ENCODE results near the gene RUFY1. TPM values are rescaled to one million over a fixed set of nuclear protein-coding genes. Genes with fewer than 3 reads are reported as not detected.

RUFY1 gene
- total RNA-seq, 2 experiments from 2014 or later = 22.5 to 24.7 TPM

DNA sequence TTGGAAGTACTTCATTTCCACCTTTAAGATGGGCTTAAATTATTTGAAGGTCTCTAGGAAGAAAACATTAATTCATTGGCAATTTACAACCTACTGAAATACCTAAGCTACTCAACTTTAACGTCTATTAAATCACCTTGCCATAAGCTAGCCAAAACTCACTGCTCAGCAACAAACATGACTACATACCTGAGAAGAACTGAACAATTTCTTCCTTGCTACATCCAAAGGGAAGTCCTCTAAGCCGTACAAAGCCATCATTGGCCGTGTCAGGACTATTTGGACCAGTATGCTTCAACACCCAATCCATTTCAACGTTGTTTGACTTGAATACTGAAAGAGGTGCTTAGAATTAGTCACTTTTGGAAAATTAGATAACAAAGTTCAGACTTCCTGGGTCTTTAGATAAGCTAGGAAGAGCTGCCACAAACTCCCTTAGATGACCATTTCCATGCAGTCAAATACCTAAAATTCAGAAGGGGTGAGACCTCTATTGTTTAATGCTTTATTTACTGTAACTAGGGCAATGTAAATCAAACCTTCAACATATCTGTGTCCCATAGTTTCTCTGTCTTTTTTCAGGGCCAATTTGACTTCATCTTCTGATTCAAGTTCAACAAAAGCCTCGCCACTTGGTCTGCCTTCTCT lies 70.5 kb downstream of the RUFY1 start:
- CTCF ChIA-PET = interaction anchor here (2.0 kb wide), 1 partner anchor 8 kb away, joined by 10 read pairs; no protein-coding TSS in a partner anchor
- POLR2A ChIA-PET = interaction anchor here (0.9 to 6.5 kb wide), 7 partner anchors 12 to 1620 kb away, joined by 3 to 55 read pairs (median 4); no protein-coding TSS in a partner anchor
- H3K4me3 Mint-ChIP-seq = peak overlapping the region; percentile 82

DNA sequence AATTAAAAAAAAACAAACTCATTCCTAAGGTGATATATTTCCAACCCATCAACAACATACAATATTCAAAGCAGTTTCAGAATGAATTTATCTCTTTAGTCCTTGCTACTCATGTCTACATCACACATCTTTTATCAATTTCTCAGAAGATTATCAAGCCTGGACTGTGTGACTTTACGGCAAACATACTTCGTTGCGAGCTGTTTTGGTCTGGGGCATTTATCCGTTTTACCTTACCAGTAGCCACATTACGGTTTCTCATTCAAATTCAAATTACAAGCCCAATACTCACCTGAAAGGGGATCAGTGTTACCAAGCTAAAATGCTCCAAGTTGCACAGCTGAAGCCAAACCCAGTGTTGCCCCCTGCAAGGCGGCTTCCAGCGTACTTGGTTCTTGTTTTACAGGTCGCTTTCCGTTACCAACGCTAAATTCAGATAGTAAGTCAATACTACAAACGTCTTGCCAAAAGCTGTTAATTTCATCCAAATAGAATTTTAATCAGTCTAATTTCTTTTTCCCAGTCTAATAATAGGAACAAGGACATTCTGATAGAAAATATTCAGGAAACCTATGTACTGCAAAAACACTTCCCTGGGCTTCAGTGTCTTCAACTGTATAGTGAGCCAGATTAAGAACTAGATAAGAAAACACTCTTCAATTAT lies 71.3 kb downstream of the RUFY1 start:
- intact Hi-C loops (cut with micrococcal nuclease) = no loop called here
- H3K27me3 Mint-ChIP-seq = no peaks in the 10 kb centered on the region
- CTCF ChIA-PET = interaction anchor here (2.0 kb wide), 1 partner anchor 9 kb away, joined by 10 read pairs; no protein-coding TSS in a partner anchor
- H3K4me1 Mint-ChIP-seq (ENCODE audit: low read depth) = peaks cover 40% of the 10 kb centered on the region
- TF ChIP-seq, protein P1, sequence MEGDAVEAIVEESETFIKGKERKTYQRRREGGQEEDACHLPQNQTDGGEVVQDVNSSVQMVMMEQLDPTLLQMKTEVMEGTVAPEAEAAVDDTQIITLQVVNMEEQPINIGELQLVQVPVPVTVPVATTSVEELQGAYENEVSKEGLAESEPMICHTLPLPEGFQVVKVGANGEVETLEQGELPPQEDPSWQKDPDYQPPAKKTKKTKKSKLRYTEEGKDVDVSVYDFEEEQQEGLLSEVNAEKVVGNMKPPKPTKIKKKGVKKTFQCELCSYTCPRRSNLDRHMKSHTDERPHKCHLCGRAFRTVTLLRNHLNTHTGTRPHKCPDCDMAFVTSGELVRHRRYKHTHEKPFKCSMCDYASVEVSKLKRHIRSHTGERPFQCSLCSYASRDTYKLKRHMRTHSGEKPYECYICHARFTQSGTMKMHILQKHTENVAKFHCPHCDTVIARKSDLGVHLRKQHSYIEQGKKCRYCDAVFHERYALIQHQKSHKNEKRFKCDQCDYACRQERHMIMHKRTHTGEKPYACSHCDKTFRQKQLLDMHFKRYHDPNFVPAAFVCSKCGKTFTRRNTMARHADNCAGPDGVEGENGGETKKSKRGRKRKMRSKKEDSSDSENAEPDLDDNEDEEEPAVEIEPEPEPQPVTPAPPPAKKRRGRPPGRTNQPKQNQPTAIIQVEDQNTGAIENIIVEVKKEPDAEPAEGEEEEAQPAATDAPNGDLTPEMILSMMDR (IDR thresholded peaks at IDR 0.05) = no peak
- peaks cover 70% of the 10 kb centered on the region for H3K36me3 Mint-ChIP-seq (ENCODE audit: low read depth)
- ATAC-seq = no peak
- POLR2A ChIA-PET = interaction anchor here (0.6 to 6.5 kb wide), 12 partner anchors 11 to 1619 kb away, joined by 3 to 55 read pairs (median 4); partner anchors contain the start of genes CANX and RUFY1
- no peak for DNase-seq
- no peaks in the 10 kb centered on the region for H3K9me3 Mint-ChIP-seq
- peak overlapping the region; percentile 82 for H3K4me3 Mint-ChIP-seq
- H3K27ac Mint-ChIP-seq = peak overlapping the region; percentile 90

More for the DNA sequence above, 70.5 kb downstream of the RUFY1 start:
- H3K27ac Mint-ChIP-seq = peak overlapping the region; percentile 90
- peaks cover 77% of the 10 kb centered on the region for H3K36me3 Mint-ChIP-seq (ENCODE audit: low read depth)
- DNase-seq (no peak), ATAC-seq (no peak)
- H3K4me1 Mint-ChIP-seq (ENCODE audit: low read depth) = peaks cover 46% of the 10 kb centered on the region
- TF ChIP-seq, protein P1 (IDR thresholded peaks at IDR 0.05) = no peak
- H3K27me3 Mint-ChIP-seq = no peaks in the 10 kb centered on the region
- no peaks in the 10 kb centered on the region for H3K9me3 Mint-ChIP-seq
- intact Hi-C loops (cut with micrococcal nuclease) = no loop called here

DNA sequence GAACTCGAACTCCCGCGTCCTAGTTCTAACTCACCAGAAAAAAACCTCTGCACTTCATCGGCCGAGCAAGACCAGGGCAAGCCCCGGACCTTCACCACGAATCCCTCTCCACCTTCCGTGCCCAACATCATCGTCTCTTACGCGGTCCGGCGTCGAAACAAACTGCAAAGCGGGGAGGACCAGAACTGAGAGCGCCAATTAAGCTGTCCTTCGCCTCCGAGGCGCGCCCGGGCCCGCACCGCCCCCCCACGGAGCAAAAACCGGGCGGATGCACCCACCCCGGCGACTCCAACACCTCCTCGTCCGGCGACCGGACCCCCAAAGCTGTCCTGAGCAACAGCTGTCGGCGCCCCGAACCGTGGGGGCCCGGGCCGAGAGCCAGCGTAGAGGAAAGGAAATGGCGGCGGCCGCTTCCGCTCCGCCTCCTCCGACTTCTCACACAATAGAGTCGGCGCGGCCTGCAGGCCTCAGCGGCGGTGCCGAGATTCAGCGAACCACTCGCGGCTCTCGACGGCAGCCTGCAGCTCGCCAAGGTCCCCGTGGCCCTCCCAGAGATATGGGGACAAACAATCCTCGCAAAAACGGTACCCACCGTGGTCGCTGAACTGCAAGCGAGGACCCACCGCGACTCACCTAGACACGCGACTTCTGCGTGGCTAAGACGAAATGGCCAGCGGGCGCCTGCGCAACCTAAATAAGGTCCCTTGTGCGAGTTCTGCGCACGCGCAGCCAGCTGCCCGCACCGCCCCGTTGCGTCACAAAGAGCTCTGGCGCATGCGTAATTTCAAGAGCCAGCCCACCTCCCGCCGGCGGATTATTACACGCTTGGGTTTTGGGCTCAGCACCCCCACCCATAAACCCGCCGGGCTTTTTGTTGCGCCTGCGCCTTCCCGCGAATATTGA lies 72.9 kb downstream of the RUFY1 start, which contains the start of gene HNRNPH1:
Gene HNRNPH1 (minus strand): TSS at position 669 of the 903 bp plus-strand sequence. CDS start 538 bp downstream, at position 131.
- Mint-ChIP-seq H3K9me3 (no peaks in the 10 kb centered on the region), H3K36me3 (ENCODE audit: low read depth) (peaks cover 55% of the 10 kb centered on the region), H3K27me3 (no peaks in the 10 kb centered on the region), H3K27ac (peak within 1 kb of the TSS; percentile 94), H3K4me1 (ENCODE audit: low read depth) (peaks cover 25% of the 10 kb centered on the region), H3K4me3 (peak within 1 kb of the TSS; percentile 82)
- CTCF ChIA-PET = interaction anchor here (0.7 to 2.3 kb wide), 9 partner anchors 8 to 1502 kb away, joined by 3 to 7 read pairs (median 3); partner anchors contain the start of genes MAML1 and RUFY1
- TF ChIP-seq, protein P1 (IDR thresholded peaks at IDR 0.05) = peak; percentile 23
- ATAC-seq = peak; percentile 79
- peak; percentile 99 for DNase-seq
- POLR2A ChIA-PET = interaction anchor here (0.6 to 6.5 kb wide), 28 partner anchors 10 to 1417 kb away, joined by 3 to 55 read pairs (median 4); partner anchors contain the start of genes CANX, CBY3, MAML1 and RUFY1
- intact Hi-C loops (cut with micrococcal nuclease) = no loop called here

DNA sequence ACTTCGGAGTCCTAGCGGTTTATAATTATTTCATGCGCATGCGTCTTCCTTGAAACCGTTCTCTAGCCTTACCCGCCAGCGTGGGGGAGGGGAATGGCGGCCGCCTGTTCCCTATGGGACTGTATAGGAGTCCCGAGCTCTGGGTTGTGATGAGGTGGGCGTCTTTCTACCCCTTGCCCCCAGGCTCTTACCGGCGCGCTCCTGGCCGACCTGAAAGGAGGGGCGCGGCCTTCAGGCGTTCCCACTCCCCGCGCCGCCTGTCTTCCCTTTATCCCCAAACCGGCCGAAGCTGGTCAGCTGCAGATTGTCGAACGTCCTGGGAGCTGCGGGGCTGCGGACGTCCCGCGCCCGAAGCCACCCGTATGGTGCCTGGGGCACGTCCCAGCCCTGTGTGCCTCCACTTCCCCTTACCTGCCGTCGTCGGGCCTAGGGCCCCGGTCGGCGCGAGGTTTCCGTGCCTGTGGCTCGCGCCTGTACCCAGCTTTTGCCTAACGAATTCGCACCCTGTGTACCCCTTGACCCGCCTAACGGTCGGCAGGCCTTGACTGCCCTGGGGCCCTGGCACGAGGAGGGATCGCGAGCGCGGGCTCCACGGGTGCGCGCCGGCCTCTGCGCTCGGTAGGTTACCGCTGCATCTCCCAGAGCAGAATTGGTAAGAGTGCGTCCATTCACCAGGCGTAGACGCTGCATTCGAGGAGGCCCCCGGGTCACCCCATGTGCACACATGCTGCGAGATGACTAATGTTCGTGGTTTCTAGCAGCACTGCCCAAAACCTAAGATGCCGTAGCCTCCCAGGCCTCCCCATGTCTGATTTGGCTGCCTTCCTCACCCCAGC lies 73.8 kb downstream of the RUFY1 start:
- Mint-ChIP-seq H3K27me3 (no peaks in the 10 kb centered on the region), H3K27ac (peak overlapping the region; percentile 94), H3K36me3 (ENCODE audit: low read depth) (peaks cover 47% of the 10 kb centered on the region), H3K4me1 (ENCODE audit: low read depth) (peaks cover 21% of the 10 kb centered on the region), H3K9me3 (no peaks in the 10 kb centered on the region), H3K4me3 (peak overlapping the region; percentile 82)
- ATAC-seq = peak; percentile 40
- TF ChIP-seq, protein P1 (IDR thresholded peaks at IDR 0.05) = no peak
- CTCF ChIA-PET = interaction anchor here (0.7 to 2.3 kb wide), 9 partner anchors 8 to 1503 kb away, joined by 3 to 7 read pairs (median 3); partner anchors contain the start of genes MAML1 and RUFY1
- POLR2A ChIA-PET = interaction anchor here (0.6 to 6.5 kb wide), 24 partner anchors 9 to 405 kb away, joined by 3 to 55 read pairs (median 4); partner anchors contain the start of genes CANX, CBY3, RUFY1 and SQSTM1
- intact Hi-C loops (cut with micrococcal nuclease) = no loop called here
- DNase-seq = peak; percentile 82

All from activated CD8-positive, alpha-beta T cell treated with anti-CD3 and anti-CD28 coated beads for 36 hours (primary cell).